D341Med (cell line): ENCODE results near the gene ABLIM2.

ENCODE experiments used
- DNase-seq: peaks from one replicate; pipeline ENCODE4 v3.0.0; 2012; ENCODE audit warnings: low spot score

Gene ABLIM2

DNA sequence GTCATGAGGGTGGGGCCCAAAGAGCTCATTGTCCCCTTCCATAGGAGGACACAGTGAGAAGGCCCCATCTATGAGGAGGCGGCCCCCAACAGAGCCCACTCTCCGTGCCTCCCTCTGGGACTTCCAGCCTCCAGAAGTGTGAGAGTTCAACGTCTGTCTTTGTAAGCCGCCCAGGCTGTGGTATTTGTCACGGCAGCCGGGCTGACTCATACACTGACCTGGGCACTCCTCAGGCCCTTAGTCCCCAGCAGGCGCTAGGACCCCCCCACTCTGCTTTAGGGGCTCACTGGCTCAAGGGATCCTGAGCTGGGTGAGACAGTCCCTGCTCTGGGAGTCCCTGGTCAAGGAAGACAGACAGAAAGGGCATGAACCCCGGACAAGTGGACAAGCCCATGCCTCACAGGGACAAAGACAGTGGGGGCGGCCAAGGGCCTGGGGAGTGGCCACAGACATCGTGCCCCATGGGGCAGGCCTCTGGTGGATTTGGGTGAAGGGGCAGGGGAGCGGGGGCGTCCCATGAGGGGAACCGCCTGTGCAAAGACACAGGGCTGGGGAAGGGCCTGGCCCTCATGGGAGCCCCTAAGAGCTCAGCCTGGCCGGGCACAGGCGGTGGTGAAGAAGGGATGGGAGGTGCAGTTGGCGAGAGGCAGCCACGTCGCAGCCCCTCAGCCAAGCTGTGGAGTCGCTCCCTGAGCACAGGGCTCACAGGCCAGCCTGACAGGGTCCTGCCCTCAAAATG, 21.5 kb downstream of the ABLIM2 start:
- DNase-seq: no peak

DNA sequence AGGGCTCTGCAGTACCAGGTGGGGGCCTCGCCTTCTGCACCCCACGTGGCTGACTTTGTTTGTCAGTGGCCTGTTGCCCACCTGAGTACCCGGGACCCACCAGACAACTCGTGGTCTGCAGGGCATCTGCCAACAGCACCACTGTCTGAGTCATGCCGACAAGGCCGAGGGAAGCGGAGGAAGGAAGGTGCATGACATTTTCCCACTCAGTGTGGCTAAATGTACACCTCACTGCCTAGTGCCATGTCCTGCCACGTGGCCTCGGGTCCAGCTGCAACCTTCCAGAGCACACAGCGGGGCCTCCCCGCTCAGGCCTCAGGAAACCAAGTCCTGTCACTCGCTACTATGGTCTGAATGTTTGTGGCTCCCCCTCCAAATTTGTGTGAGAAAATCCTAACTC, 22.1 kb downstream of the ABLIM2 start:
- DNase-seq: no peak

GRCh38 chr4:8135666-8136065, 22.9 kb downstream of the ABLIM2 start:
- no peak for DNase-seq

- DNase-seq: no peak
Measured at GRCh38 chr4:8133897-8134563, 24.6 kb downstream of the ABLIM2 start.

GRCh38 chr4:8132947-8133705, 25.5 kb downstream of the ABLIM2 start:
- no peak for DNase-seq

DNA sequence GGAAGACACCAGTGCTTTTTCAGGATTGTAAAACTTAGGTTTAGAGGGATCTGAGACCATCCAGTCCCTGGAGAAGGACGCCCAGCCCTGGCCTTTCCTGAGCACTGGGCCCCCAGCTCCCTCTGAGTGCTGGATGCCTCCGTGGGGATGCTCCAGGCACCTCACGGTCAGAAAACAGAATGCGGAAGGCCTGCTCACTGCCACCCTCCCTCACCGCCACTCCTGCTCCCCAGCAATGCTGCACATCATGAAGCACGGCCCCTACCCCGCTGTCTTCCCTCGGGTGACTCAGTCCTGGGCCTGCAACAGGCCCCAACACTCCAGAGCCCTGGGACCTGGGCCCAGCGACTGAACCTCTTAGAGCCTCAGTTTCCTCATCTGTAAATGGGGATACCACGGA, 26.2 kb downstream of the ABLIM2 start:
- DNase-seq: no peak

DNA sequence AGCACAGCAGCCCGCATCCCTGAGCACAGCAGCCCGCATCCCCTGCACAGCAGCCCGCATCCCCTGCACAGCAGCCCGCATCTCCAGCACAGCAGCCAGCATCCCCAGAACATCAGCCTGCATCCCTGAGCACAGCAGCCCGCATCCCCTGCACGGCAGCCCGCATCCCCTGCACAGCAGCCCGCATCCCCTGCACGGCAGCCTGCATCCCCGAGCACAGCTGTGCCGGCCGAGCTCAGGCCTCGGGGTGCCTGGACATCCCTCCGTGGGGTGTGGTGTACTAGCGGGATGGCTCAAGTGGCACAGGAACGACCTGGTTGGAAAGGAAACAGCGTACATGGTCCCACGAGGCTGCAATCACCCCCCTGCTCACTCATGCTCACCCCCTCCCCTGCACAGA, 26.8 kb downstream of the ABLIM2 start:
- DNase-seq: no peak

- DNase-seq: no peak
Measured at GRCh38 chr4:8131210-8131609, 27.4 kb downstream of the ABLIM2 start.

DNA sequence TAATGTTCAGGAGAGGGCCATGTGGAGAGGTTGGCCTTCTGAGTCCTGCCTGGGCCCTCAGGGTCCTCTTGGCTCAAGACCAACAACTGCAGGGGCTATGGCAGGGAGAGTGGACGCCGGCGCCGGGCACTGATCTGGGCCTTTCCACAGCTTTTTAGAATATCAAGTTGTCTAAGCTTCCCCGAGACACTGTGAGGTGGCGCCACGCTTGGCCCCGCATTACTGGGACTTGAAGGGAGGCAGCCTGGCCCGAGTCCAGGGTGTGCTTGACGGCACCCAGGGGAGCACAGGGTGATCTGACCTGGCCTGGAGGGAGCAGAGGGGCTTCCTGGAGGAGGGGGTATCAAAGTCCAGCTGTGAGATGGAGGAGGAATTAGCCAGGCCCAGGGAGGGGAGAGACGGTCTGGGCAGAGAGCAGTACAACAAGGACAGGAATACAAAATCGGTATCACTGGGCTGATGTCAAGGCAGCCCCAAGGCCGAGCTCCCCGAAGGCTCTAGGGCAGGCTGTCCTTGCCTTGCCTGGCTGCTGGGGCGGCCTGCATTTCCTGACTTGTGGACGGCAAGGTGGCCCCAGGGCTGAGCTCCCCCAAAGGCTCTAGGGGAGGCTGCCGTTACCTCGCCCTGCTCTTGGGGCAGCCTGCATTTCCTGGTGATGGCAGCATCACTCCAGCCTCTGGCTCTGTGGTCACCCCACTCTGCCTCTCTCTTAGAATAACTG, 28.1 kb downstream of the ABLIM2 start:
- no peak for DNase-seq

DNA sequence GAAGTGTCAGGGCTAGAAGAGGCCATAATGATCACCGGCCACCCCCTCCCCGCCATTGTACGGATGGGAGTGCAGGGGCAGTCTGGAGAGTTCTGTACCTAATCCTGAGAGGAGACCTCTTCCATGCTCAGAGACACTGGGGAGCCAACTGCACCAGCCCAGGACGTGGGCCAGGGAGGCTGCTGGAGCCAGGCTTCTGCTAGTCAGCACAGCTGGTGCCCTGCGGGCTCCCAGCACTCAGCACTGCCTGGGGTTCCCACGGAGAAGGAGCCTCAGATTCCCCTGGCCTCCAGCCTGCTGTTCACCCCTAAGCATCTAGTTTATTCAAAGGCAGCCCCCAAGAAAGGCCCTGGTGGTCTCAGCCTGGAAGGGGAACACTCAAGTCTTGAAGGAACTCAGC, 28.8 kb downstream of the ABLIM2 start:
- DNase-seq: no peak

DNA sequence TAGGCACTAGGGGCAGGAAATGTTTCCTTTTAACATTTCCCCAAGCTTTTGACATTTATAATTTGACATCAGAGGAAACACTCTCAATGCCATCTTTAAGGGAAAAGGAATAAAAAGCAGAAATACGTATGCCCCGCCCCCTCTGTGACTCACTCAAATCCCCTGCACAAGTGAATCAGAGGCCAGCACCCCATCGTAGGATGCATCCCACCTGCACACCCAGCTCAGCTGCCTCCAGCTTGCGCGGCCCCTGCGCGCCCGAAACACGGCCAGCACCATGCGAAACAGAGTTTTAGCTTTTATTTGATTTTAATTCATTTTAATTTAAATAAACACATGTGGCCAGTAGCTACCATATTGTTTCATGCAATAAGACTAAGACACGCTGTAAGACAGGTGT, 29.5 kb downstream of the ABLIM2 start:
- DNase-seq: no peak

- DNase-seq: no peak
Measured at GRCh38 chr4:8128100-8128856, 30.3 kb downstream of the ABLIM2 start.

DNA sequence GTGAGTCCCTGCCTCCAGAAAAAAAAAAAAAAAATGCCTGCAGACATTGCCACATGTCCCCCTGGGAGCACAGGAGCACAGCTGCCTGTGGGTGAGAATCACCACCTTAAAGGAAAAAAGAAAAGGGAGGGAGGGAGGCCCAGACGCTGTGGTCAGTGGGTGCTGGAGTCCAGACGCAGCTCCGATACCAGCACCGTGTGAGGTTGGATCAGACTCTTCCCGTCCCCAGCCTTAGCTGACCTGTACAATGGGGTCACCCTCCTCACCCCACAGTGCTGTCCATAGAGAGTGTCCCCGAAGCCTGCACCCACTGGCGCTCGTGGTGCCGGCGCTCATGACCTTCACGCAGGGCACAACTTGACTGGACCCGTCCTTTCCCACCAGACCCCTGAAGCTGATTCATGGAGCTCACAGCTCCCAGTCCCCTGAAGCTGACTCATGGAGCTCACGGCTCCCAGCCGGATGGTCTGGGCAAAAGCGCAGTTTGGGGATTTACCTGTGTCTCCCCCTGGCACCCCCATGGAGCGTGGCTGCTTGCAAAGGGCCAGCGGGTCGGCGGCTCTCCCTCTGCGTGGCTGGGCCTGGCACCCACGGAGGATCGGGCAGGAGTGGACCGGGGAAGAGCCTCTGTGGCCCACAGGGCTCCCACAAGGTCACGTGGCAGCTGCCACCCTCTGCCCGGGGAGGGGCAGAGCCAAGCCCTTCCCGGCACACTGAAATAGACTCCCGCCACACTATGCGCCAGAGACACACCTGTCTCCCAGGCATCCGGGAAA, 31.4 kb downstream of the ABLIM2 start:
- DNase-seq: no peak

DNA sequence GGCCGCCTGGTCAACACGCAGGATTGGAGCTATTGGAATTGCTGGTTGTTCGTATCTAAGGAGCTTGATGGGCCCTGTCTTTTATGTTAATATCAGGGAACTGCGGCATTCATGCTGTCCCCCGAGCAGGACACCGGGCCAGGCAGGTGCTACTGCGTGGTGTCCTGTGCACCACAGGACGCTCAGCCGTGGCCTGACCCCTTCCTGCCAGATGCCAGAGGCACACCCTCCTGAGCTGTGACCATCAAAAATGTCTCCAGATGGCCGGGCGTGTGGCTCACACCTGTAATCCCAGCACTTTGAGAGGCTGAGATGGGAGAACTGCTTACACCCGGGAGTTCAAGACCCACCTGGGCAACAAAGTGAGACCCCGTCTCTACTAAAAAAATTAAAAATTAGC, 32.1 kb downstream of the ABLIM2 start:
- no peak for DNase-seq

DNA sequence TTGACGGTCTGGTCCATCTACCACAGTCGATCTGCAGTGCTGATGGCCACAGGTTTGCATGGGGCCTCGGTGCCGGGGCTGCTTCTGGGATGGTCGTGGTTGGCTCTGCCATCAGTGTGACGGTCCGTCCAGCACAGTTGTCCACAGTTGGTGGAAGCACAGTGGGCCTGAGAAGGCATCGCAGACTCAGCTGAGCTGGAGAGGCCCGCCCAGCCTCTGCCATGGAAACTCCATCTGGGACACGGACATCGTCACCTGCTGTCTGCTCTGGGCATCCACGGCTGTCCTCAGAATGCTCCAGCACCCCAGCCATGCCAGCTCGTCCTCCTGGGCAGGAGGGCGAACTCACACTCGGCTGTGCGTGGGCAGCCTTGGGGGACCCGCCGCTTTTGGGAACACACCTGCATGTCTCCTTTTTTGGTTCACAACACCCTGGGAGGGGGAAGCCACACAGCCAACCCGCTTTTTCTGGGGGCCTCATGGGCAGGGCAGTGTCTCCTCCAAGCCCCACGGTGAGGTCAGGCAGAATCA, 33.0 kb downstream of the ABLIM2 start:
- DNase-seq: no peak

- DNase-seq: no peak
Measured at GRCh38 chr4:8123870-8124269, 34.7 kb downstream of the ABLIM2 start.

- no peak for DNase-seq
Measured at GRCh38 chr4:8123389-8123788, 35.2 kb downstream of the ABLIM2 start.

- no peak for DNase-seq
Measured at GRCh38 chr4:8122746-8123145, 35.9 kb downstream of the ABLIM2 start.

- no peak for DNase-seq
Measured at GRCh38 chr4:8121292-8122015, 37.2 kb downstream of the ABLIM2 start.

GRCh38 chr4:8120501-8120900, 38.1 kb downstream of the ABLIM2 start:
- DNase-seq: no peak
